ENCODE results near the gene CRPPA.

The CRPPA gene

GRCh38 chr7:16422103-16422435, 731 bp upstream of the CRPPA start:
- no peak for DNase-seq

- DNase-seq, result peak; percentile 60 to 67
Measured at GRCh38 chr7:16420649-16421332, 547 bp downstream of the CRPPA start.

GRCh38 chr7:16420329-16420648, 1.0 kb downstream of the CRPPA start:
- DNase-seq, result no peak

DNA sequence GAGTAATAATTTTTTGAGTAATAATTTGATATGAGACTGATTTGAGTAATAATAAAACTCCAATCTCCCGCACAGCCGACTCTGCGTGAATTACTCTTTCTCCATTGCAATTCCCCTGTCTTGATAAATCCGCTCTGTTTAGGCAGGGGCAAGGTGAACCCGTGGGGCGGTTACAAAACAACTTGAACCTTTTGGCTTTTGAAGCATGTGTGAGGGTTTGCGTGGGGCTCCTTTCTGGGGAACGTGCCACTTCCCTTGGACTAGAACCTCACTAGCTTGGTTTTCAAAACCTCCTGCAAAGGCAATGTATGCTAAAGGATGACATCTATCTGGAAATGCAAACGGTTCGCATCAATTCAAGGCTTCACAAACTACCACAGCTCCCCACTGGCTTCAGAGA, 1.5 kb downstream of the CRPPA start:
- DNase-seq, result no peak

DNA sequence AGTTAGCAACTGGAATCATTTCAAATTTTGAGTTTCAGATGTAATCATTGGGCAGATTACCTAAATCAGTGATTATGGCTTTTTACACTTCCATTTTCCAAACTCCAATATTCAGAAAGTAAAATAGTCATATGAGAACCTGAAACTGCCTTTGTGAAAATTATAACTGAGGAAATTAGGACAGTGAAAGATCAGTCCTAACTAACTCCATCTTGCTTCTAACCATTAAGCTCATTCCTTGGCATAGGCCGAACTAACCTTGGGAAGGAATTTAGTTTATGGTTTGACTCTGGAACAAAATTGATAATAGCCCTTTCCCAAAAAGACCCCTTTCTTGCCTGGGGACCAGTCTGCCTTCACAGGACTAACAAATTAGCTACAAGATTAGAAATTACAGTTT, 2.2 kb downstream of the CRPPA start:
- no peak for DNase-seq

DNA sequence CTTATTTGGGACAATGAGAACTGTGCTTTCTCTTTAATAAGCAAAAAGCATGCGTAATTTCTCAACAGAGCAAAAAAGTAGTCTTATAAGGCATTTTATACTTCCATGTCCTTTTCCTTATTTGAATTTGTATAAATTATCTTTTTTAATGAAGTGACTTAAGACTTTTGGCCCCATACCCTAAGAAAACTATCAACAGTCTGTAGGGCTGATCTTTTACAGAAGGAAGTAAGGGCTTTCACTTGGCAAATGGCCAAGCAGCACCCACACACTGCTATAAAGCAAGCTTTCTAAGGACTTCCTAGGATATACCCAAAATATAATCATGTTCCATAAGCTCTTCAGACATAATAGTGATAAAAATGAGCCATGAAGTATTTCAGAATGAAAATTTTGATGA, 3.4 kb downstream of the CRPPA start:
- DNase-seq, result no peak

- DNase-seq, result no peak
Measured at GRCh38 chr7:16416289-16417282, 4.8 kb downstream of the CRPPA start.

DNA sequence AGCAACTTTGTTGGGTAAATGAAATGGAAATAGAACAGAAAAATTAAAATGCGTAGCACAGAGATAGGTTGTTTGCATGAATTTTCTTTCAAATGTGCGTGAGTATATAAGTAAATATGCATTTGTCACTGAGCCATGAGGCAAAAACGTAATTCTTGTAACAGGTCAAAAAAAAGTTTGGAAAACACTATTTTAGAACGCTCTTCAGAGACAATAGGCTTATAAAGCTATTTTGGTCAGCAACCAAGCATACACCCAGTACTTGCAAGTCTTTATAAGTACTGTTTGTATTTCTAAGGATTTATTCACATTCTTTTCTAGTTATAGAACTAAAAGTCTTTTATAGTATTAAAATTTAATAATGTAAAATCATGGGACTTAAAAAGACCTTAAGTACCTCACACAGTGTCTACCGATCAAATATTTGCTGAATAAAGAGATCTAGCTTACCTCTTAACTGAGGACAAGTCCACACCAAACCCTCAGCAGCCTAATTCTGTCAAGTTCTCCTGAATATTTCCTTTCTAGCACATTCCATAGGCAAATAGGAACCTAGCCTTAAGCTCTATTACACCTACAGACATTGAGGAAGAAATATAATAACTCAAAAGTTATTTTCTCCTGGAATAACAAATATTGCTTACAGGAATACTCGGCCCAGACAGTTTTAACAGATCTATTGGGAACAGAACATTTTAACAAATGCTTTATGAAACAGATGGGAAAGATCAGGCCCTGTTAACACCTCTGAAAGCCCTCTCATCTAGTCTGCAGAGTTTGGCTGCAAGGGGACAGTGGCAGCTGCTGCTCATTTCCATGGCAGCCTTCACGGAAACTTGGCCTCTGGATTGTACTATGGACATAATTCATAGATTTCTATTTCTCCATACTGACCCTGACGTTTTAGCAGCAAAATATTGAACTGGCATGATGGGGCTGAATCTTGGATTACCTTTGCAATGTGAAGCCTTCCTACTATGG, 8.8 kb downstream of the CRPPA start:
- no peak for DNase-seq

- DNase-seq, result no peak
Measured at GRCh38 chr7:16411391-16411790, 9.9 kb downstream of the CRPPA start.

GRCh38 chr7:16409777-16410176, 11.6 kb downstream of the CRPPA start:
- DNase-seq, result no peak

- DNase-seq, result no peak
Measured at GRCh38 chr7:16404636-16405035, 16.7 kb downstream of the CRPPA start.

- DNase-seq, result no peak
Measured at GRCh38 chr7:16403475-16403874, 17.9 kb downstream of the CRPPA start.

DNA sequence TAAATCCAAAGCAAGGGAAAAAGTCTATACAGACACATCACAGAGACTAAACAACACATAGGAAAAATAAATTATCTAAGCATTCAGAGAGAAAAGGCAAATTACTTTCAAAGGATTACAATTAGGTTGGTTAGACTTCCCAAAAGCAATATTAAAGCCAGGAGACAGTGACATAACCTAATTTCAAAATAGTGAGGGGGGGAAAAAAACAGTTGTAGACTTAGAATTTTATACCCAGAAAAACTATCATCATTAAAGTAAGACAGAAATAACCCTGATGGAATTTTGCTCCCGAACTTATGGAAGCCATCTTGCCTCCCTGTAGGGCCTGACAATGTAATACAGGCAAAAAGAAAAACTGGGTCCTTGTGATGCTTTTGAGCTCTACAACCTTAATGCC, 18.4 kb downstream of the CRPPA start:
- DNase-seq, result no peak

- DNase-seq, result no peak
Measured at GRCh38 chr7:16402091-16402490, 19.2 kb downstream of the CRPPA start.

DNA sequence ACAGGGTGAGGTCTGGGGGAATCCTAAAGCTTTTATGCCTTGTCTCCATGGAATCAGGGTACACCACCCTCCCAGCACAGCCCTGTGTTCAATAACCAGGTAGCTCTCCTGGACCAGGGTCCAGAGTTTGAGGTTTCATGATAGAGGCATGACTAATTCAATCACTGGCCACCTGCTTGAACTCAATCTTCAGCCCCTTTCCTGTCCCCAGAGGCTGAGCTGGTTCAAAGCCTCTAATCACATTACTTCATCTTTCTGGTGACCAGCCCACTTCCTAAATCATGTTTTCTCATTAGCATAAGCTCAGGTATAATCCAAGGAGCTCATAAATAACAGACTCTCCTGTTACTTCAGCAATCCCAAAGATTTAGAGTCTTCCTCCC, 20.5 kb downstream of the CRPPA start:
- DNase-seq, result no peak

- DNase-seq, result no peak
Measured at GRCh38 chr7:16399916-16400892, 21.1 kb downstream of the CRPPA start.

GRCh38 chr7:16399265-16399831, 22.0 kb downstream of the CRPPA start:
- no peak for DNase-seq

GRCh38 chr7:16398146-16399017, 23.0 kb downstream of the CRPPA start:
- no peak for DNase-seq

GRCh38 chr7:16397501-16398145, 23.7 kb downstream of the CRPPA start:
- DNase-seq, result no peak

Data from activated CD4-positive, alpha-beta T cell treated with anti-CD3 and anti-CD28 coated beads, Interleukin-2, amount 50 U/mL, for 4 hours (primary cell).